HepG2 (cell line): ENCODE measurements around the gene TOE1. TPM values are rescaled to one million over a fixed set of nuclear protein-coding genes. Genes with fewer than 3 reads are reported as not detected.

Source experiments
- FIP1L1 ChIP-seq: fragments of 200-400 bp; formaldehyde crosslinking; IDR thresholded peaks from 2 replicates; pipeline ENCODE4 v1.6.1; 2018; ENCODE audit warnings: low read depth, mild to moderate bottlenecking, low read length, moderate library complexity, borderline replicate concordance; ENCODE audit not compliant: insufficient read depth
- HDAC1 ChIP-seq: sonication (generic); formaldehyde crosslinking; IDR thresholded peaks from 2 replicates; pipeline ENCODE4 v1.5.1; 2020; ENCODE audit warnings: mild to moderate bottlenecking, missing genetic modification reagents
- IKZF4 ChIP-seq: sonication (generic); formaldehyde crosslinking; IDR thresholded peaks from 2 replicates; pipeline ENCODE4 v1.5.1; 2020; ENCODE audit warnings: borderline replicate concordance, mild to moderate bottlenecking, low read depth, missing genetic modification reagents; ENCODE audit errors: not compliant biosample characterization
- KDM3A ChIP-seq: IDR thresholded peaks from 2 replicates; pipeline ENCODE4 v1.6.1; 2018; ENCODE audit warnings: low read depth, missing compliant biosample characterization
- MED8 ChIP-seq: sonication (generic); formaldehyde crosslinking; IDR thresholded peaks from 2 replicates; pipeline ENCODE4 v1.8.1; 2023; ENCODE audit warnings: mild to moderate bottlenecking, missing genetic modification reagents; ENCODE audit not compliant: insufficient replicate concordance
- MXD4 ChIP-seq: IDR thresholded peaks from 2 replicates; pipeline ENCODE4 v1.6.1; 2016; ENCODE audit warnings: mild to moderate bottlenecking, missing biosample characterization, missing genetic modification reagents
- NR2F6 ChIP-seq, 2 experiments: IDR thresholded peaks; 2 replicates each; pipeline ENCODE4 v1.6.1; 2016; ENCODE audit warnings: antibody characterized with exemption in 1 of 2, mild to moderate bottlenecking in 1 of 2
- RARA ChIP-seq: IDR thresholded peaks from 2 replicates; pipeline ENCODE4 v1.6.1; 2016; ENCODE audit warnings: missing genetic modification reagents, missing compliant biosample characterization
- ZBTB8A ChIP-seq: sonication (generic); formaldehyde crosslinking; IDR thresholded peaks from 2 replicates; pipeline ENCODE4 v1.4.0; 2020; ENCODE audit warnings: mild to moderate bottlenecking, low read depth, missing genetic modification reagents, borderline replicate concordance
- ZKSCAN8 ChIP-seq: IDR thresholded peaks from 2 replicates; pipeline ENCODE4 v1.6.1; 2016; ENCODE audit warnings: borderline replicate concordance, missing genetic modification reagents, missing compliant biosample characterization
- ZNF432 ChIP-seq: sonication (generic); formaldehyde crosslinking; IDR thresholded peaks from 2 replicates; pipeline ENCODE4 v1.5.0; 2020; ENCODE audit warnings: missing genetic modification reagents, mild to moderate bottlenecking, borderline replicate concordance
- ZNF878 ChIP-seq: sonication (generic); formaldehyde crosslinking; IDR thresholded peaks from 2 replicates; pipeline ENCODE4 v1.8.1; 2023; ENCODE audit warnings: mild to moderate bottlenecking, missing genetic modification reagents, moderate library complexity
- ZSCAN21 ChIP-seq: sonication (generic); formaldehyde crosslinking; IDR thresholded peaks from 2 replicates; pipeline ENCODE4 v1.8.0; 2022; ENCODE audit warnings: mild to moderate bottlenecking, missing genetic modification reagents, moderate library complexity, borderline replicate concordance
- polyA plus RNA-seq, 8 experiments: library from polyadenylated mRNA; depleted of rRNA in 3 of 8; stranded (reverse) in 7 of 8; unstranded in 1 of 8; fragments of >200 nt; fragmentation: Illumina TruSeq in 4 of 8; extraction: Trizol in 4 of 8; gene quantifications; 2 replicates each; pipeline versions ENCODE4 v1.2.1 to v1.2.3, GENCODE V29; 2011 to 2016; ENCODE audit warnings: low read depth in 4 of 8, missing spikeins in 1 of 8, mixed read lengths in 1 of 8; ENCODE audit not compliant: insufficient read depth in 1 of 8
- total RNA-seq, 5 experiments: library from RNA; depleted of rRNA; stranded (reverse); fragments of >200 nt; fragmentation: Illumina TruSeq; extraction: Trizol; gene quantifications; 2 replicates each; pipeline ENCODE4 v1.2.3, GENCODE V29; 2016; ENCODE audit warnings: low read depth in 1 of 5
- TF ChIP-seq, protein P1 (sequence below): sonication (generic); formaldehyde crosslinking; IDR thresholded peaks from 2 replicates; pipeline ENCODE4 v1.8.0; 2022; ENCODE audit warnings: missing genetic modification reagents, low read depth, mild to moderate bottlenecking, borderline replicate concordance
- TF ChIP-seq, protein P2 (sequence below): sonication (generic); formaldehyde crosslinking; IDR thresholded peaks from 2 replicates; pipeline ENCODE4 v1.5.1; 2020; ENCODE audit warnings: mild to moderate bottlenecking, missing genetic modification reagents, moderate library complexity
- TF ChIP-seq, protein P3 (sequence below): sonication (generic); formaldehyde crosslinking; IDR thresholded peaks from 2 replicates; pipeline ENCODE4 v1.4.0; 2020; ENCODE audit warnings: missing genetic modification reagents, mild to moderate bottlenecking, borderline replicate concordance
- TF ChIP-seq, protein P4 (sequence below): sonication (generic); formaldehyde crosslinking; IDR thresholded peaks from 2 replicates; pipeline ENCODE4 v1.4.0; 2020; ENCODE audit warnings: mild to moderate bottlenecking, missing genetic modification reagents
- TF ChIP-seq, protein P5 (sequence below): sonication (generic); formaldehyde crosslinking; IDR thresholded peaks from 2 replicates; pipeline ENCODE4 v1.8.0; 2022; ENCODE audit warnings: missing genetic modification reagents, mild to moderate bottlenecking, borderline replicate concordance

Gene TOE1
- total and polyA plus RNA-seq, 2 of the 13 experiments (the other 11 are each of a cell fraction or from before 2014, with no cell fraction given), result 14.1 to 19.0 TPM

DNA sequence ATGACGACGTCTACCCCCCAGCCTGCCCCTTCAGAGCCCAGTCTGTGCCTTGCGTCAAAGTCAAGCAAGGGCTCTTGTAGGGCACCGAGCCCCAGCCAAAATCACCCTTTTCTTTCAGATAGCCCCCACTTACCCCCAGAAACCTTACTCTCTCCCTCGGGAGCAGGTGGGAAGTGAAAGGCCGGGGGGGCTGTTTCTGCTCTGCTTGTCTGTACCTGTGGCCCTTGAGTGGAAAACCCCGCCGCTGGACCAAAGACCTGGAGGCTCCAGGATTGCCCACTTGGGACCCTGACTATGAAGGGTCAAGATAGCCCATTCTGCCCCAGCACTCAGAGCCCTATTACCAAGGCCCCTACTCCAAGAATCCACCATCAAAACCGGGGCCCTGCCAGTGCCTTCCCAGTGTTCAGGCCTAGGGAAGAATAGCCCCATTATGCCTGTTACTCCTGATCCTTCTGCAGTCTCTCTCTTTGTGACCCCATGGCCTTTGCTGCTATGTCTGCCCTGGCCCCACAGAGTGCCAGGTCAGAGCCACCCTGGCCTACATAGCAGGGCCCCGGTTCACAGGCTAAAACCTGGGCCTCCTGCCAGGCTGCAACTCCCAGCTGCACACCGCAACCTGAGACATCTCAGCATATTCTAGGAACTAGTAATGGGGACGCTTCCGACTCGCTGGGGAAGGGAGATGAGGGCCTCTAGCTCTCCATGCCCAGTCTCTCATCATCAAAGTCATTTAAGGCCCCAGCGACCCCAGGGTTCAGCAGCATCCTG is 35.5 kb upstream of the TOE1 start (continued):
- TF ChIP-seq ZBTB8A, result no peak
- TF ChIP-seq FIP1L1, result no peak
- 0 out of 2 replicates have a peak, but pooled peaks have one; percentile 4 for TF ChIP-seq KDM3A (CRISPR knock-in tag)
- peak; percentile 61 for TF ChIP-seq RARA
- peak; percentile 67 for TF ChIP-seq NR2F6 (IDR thresholded peaks at IDR 0.05)
- peak; percentile 74; the same call in 1 of the 2 replicates for TF ChIP-seq NR2F6 (CRISPR knock-in tag; IDR thresholded peaks at IDR 0.05)
- no peak for TF ChIP-seq ZNF878 (CRISPR knock-in tag)
- TF ChIP-seq IKZF4 (CRISPR knock-in tag), result no peak
- no peak for TF ChIP-seq MED8
- TF ChIP-seq, protein P1, sequence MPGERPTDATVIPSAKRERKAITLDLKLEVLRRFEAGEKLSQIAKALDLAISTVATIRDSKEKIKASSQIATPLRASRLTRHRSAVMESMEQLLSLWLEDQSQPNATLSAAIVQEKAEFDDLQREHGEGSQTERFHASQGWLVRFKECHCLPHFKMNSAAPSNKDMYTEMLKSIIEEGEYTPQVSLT, result no peak
- TF ChIP-seq ZKSCAN8 (CRISPR knock-in tag), result 0 out of 2 replicates have a peak, but pooled peaks have one; percentile 1
- peak; percentile 54; the same call in 1 of the 2 replicates for TF ChIP-seq HDAC1 (CRISPR knock-in tag)
- TF ChIP-seq, protein P2, sequence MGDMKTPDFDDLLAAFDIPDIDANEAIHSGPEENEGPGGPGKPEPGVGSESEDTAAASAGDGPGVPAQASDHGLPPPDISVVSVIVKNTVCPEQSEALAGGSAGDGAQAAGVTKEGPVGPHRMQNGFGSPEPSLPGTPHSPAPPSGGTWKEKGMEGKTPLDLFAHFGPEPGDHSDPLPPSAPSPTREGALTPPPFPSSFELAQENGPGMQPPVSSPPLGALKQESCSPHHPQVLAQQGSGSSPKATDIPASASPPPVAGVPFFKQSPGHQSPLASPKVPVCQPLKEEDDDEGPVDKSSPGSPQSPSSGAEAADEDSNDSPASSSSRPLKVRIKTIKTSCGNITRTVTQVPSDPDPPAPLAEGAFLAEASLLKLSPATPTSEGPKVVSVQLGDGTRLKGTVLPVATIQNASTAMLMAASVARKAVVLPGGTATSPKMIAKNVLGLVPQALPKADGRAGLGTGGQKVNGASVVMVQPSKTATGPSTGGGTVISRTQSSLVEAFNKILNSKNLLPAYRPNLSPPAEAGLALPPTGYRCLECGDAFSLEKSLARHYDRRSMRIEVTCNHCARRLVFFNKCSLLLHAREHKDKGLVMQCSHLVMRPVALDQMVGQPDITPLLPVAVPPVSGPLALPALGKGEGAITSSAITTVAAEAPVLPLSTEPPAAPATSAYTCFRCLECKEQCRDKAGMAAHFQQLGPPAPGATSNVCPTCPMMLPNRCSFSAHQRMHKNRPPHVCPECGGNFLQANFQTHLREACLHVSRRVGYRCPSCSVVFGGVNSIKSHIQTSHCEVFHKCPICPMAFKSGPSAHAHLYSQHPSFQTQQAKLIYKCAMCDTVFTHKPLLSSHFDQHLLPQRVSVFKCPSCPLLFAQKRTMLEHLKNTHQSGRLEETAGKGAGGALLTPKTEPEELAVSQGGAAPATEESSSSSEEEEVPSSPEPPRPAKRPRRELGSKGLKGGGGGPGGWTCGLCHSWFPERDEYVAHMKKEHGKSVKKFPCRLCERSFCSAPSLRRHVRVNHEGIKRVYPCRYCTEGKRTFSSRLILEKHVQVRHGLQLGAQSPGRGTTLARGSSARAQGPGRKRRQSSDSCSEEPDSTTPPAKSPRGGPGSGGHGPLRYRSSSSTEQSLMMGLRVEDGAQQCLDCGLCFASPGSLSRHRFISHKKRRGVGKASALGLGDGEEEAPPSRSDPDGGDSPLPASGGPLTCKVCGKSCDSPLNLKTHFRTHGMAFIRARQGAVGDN, result peak; percentile 8; the same call in 1 of the 2 replicates
- TF ChIP-seq, protein P3, sequence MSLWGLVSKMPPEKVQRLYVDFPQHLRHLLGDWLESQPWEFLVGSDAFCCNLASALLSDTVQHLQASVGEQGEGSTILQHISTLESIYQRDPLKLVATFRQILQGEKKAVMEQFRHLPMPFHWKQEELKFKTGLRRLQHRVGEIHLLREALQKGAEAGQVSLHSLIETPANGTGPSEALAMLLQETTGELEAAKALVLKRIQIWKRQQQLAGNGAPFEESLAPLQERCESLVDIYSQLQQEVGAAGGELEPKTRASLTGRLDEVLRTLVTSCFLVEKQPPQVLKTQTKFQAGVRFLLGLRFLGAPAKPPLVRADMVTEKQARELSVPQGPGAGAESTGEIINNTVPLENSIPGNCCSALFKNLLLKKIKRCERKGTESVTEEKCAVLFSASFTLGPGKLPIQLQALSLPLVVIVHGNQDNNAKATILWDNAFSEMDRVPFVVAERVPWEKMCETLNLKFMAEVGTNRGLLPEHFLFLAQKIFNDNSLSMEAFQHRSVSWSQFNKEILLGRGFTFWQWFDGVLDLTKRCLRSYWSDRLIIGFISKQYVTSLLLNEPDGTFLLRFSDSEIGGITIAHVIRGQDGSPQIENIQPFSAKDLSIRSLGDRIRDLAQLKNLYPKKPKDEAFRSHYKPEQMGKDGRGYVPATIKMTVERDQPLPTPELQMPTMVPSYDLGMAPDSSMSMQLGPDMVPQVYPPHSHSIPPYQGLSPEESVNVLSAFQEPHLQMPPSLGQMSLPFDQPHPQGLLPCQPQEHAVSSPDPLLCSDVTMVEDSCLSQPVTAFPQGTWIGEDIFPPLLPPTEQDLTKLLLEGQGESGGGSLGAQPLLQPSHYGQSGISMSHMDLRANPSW (CRISPR knock-in tag), result 0 out of 2 replicates have a peak, but pooled peaks have one; percentile 12
- 0 out of 2 replicates have a peak, but pooled peaks have one; percentile 2 for TF ChIP-seq ZSCAN21 (CRISPR knock-in tag)
- TF ChIP-seq, protein P4, sequence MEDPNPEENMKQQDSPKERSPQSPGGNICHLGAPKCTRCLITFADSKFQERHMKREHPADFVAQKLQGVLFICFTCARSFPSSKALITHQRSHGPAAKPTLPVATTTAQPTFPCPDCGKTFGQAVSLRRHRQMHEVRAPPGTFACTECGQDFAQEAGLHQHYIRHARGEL (CRISPR knock-in tag), result no peak
- TF ChIP-seq ZNF432 (CRISPR knock-in tag), result no peak
- TF ChIP-seq, protein P5, sequence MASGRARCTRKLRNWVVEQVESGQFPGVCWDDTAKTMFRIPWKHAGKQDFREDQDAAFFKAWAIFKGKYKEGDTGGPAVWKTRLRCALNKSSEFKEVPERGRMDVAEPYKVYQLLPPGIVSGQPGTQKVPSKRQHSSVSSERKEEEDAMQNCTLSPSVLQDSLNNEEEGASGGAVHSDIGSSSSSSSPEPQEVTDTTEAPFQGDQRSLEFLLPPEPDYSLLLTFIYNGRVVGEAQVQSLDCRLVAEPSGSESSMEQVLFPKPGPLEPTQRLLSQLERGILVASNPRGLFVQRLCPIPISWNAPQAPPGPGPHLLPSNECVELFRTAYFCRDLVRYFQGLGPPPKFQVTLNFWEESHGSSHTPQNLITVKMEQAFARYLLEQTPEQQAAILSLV (CRISPR knock-in tag), result peak; percentile 7; the same call in 1 of the 2 replicates
- TF ChIP-seq MXD4 (CRISPR knock-in tag), result no peak; the same call in none of the 2 replicates
